ENCODE measurements around the gene SETD1B.

The SETD1B gene

GRCh38 chr12:121826318-121827150 lies 22.7 kb downstream of the SETD1B start:
- TF ChIP-seq, protein P1, sequence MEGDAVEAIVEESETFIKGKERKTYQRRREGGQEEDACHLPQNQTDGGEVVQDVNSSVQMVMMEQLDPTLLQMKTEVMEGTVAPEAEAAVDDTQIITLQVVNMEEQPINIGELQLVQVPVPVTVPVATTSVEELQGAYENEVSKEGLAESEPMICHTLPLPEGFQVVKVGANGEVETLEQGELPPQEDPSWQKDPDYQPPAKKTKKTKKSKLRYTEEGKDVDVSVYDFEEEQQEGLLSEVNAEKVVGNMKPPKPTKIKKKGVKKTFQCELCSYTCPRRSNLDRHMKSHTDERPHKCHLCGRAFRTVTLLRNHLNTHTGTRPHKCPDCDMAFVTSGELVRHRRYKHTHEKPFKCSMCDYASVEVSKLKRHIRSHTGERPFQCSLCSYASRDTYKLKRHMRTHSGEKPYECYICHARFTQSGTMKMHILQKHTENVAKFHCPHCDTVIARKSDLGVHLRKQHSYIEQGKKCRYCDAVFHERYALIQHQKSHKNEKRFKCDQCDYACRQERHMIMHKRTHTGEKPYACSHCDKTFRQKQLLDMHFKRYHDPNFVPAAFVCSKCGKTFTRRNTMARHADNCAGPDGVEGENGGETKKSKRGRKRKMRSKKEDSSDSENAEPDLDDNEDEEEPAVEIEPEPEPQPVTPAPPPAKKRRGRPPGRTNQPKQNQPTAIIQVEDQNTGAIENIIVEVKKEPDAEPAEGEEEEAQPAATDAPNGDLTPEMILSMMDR (IDR thresholded peaks at IDR 0.05): no peak
- peaks cover 97% of the 10 kb centered on the region for H3K36me3 ChIP-seq
- H3K4me3 ChIP-seq (ENCODE audit: low read depth in 1 of 2, low read length in 1 of 2): no peak overlapping the region

DNA sequence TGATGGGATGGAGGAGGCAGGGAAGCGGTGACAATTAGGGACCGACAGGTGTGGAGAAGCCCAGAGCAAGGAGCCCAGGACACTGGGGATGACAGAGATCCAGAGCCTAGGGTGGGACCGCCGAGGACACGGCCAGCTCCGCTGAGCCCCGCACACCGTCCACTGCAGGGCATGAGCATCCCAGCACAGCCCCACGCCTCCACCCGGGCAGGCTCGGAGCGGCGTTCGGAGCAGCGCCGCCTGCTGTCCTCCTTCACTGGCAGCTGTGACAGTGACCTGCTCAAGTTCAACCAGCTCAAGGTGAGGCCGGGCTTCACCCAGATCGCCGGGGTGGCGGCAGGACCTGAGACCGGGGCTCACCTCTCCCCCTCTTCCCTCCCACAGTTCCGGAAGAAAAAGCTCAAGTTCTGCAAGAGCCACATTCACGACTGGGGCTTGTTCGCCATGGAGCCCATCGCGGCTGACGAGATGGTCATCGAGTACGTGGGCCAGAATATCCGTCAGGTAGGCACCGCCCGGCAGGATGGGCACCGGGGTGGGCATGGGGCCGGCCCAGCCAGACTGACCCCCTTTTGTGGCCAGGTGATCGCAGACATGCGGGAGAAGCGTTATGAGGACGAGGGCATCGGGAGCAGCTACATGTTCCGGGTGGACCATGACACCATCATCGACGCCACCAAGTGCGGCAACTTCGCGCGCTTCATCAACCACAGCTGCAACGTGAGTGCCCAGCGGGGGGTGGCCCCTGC lies 23.7 kb downstream of the SETD1B start:
- Histone ChIP-seq H3K36me3 (peaks cover 87% of the 10 kb centered on the region), H3K4me1 (ENCODE audit: control insufficient read depth in 1 of 2, insufficient read depth in 1 of 2, low read depth in 1 of 2, low read length in 1 of 2) (peaks cover 12 to 18% of the 10 kb centered on the region in 2 experiments), H3K27me3 (no peaks in the 10 kb centered on the region), H3K9me3 (no peaks in the 10 kb centered on the region), H3K4me3 (ENCODE audit: low read depth in 1 of 2, low read length in 1 of 2) (no peak overlapping the region), H3K27ac (peak overlapping the region; percentile 91)
- TF ChIP-seq, protein P1 (IDR thresholded peaks at IDR 0.05): no peak

More at GRCh38 chr12:121826318-121827150, 22.7 kb downstream of the SETD1B start:
- no peaks in the 10 kb centered on the region for H3K9me3 ChIP-seq
- H3K27ac ChIP-seq: no peak overlapping the region
- H3K27me3 ChIP-seq: no peaks in the 10 kb centered on the region
- H3K4me1 ChIP-seq (ENCODE audit: control insufficient read depth in 1 of 2, insufficient read depth in 1 of 2, low read depth in 1 of 2, low read length in 1 of 2): peaks cover 2 to 8% of the 10 kb centered on the region in 2 experiments

- H3K4me1 ChIP-seq (ENCODE audit: control insufficient read depth in 1 of 2, insufficient read depth in 1 of 2, low read depth in 1 of 2, low read length in 1 of 2): peaks cover 20 to 25% of the 10 kb centered on the region in 2 experiments
- H3K9me3 ChIP-seq: no peaks in the 10 kb centered on the region
- H3K36me3 ChIP-seq: peaks cover 79% of the 10 kb centered on the region
- TF ChIP-seq, protein P1 (IDR thresholded peaks at IDR 0.05): no peak
- H3K27me3 ChIP-seq: no peaks in the 10 kb centered on the region
- H3K27ac ChIP-seq: peak overlapping the region; percentile 91
- no peak overlapping the region for H3K4me3 ChIP-seq (ENCODE audit: low read depth in 1 of 2, low read length in 1 of 2)
Observed at GRCh38 chr12:121828306-121828705, 24.5 kb downstream of the SETD1B start.

- no peak overlapping the region for H3K4me3 ChIP-seq (ENCODE audit: low read depth in 1 of 2, low read length in 1 of 2)
- peaks cover 25 to 31% of the 10 kb centered on the region in 2 experiments for H3K4me1 ChIP-seq (ENCODE audit: control insufficient read depth in 1 of 2, insufficient read depth in 1 of 2, low read depth in 1 of 2, low read length in 1 of 2)
- no peaks in the 10 kb centered on the region for H3K27me3 ChIP-seq
- TF ChIP-seq, protein P1 (IDR thresholded peaks at IDR 0.05): no peak
- H3K9me3 ChIP-seq: no peaks in the 10 kb centered on the region
- H3K36me3 ChIP-seq: peaks cover 74% of the 10 kb centered on the region
- peak overlapping the region; percentile 91 for H3K27ac ChIP-seq
Observed at GRCh38 chr12:121828826-121829225, 25.0 kb downstream of the SETD1B start.

DNA sequence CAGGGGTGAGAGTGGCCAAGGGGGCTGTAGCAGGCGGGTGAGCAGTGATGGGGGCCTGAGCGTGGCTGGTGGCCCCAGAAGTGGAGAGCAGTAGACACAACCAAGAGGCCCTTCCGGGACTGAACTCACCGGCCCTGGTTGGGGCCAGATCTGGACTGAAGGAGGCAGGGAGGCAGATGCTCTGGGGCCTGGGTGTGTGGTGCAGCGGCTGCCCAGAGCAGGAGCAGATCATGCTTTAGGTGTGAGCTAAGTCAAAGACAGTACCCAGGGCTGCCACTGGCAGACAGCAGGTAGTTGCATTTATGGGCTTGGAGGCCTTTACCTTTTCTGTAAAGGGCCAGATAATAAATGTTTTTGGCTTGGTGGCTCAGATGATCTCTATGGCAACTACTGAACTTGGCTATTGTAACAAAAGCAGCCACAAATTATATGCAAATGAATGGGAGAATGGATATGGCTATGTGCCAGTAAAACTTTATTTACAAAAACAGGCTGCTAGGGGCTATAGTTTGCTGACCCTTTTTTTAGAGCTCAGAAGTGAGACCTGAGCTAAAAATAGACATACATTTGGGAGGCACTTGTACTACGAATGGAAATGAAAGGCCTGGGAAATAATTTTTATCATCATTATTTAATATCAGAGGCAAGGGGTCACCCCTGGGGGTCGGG lies 25.6 kb downstream of the SETD1B start:
- Histone ChIP-seq H3K4me3 (ENCODE audit: low read depth in 1 of 2, low read length in 1 of 2) (no peak overlapping the region), H3K4me1 (ENCODE audit: control insufficient read depth in 1 of 2, insufficient read depth in 1 of 2, low read depth in 1 of 2, low read length in 1 of 2) (peaks cover 31 to 36% of the 10 kb centered on the region in 2 experiments), H3K36me3 (peaks cover 68% of the 10 kb centered on the region), H3K27ac (peak overlapping the region; percentile 91), H3K9me3 (no peaks in the 10 kb centered on the region), H3K27me3 (no peaks in the 10 kb centered on the region)
- TF ChIP-seq, protein P1 (IDR thresholded peaks at IDR 0.05): no peak

Measured in neutrophil (primary cell).